Left renal cortex interstitium (tissue), 4 donors: ENCODE measurements around the gene MAMSTR. TPM values are rescaled to one million over a fixed set of nuclear protein-coding genes. Genes with fewer than 3 reads are reported as not detected.
"Not testable (repeated sequence)": the region's sequence is repeated elsewhere in the genome, so short reads cannot be mapped to it uniquely, and the experiment has no call there.

Experiments
- DNase-seq, 4 donors: peaks; one replicate each; pipeline ENCODE4 v3.0.0-alpha.2; 2013; ENCODE audit warnings: low read depth in 4 of 4, low spot score in 2 of 4, missing footprints in 1 of 4
- polyA plus RNA-seq, 4 donors: library from polyadenylated mRNA; unstranded; fragments of 120-200 nt; gene quantifications; one replicate each; pipeline ENCODE4 v1.2.1, GENCODE V29; 2013; ENCODE audit not compliant: insufficient read length in 4 of 4

The MAMSTR gene
- polyA plus RNA-seq = 1 to 10 TPM; 5.0 to 9.6 (median 6.7) TPM

GRCh38 chr19:48719263-48720171 is at the start of gene MAMSTR:
MAMSTR (minus strand) TSS chr19:48719725; CDS start chr19:48719031, 694 bp downstream.
- no peak for DNase-seq

GRCh38 chr19:48768994-48769713 is 49.6 kb upstream of the MAMSTR start:
- DNase-seq = no peak

- not testable (repeated sequence) for DNase-seq
Observed at GRCh38 chr19:48768171-48768753, 48.7 kb upstream of the MAMSTR start.

- DNase-seq = not testable (repeated sequence)
Observed at GRCh38 chr19:48765816-48766215, 46.3 kb upstream of the MAMSTR start.

- DNase-seq = no peak
Observed at GRCh38 chr19:48760504-48761205, 41.1 kb upstream of the MAMSTR start.

GRCh38 chr19:48757741-48758144 is 38.2 kb upstream of the MAMSTR start:
- DNase-seq = no peak

GRCh38 chr19:48757089-48757675 is 37.7 kb upstream of the MAMSTR start:
- DNase-seq = no peak

- no peak for DNase-seq
Observed at GRCh38 chr19:48756686-48757085, 37.2 kb upstream of the MAMSTR start.

GRCh38 chr19:48756212-48756611 is 36.7 kb upstream of the MAMSTR start:
- no peak for DNase-seq

- no peak for DNase-seq
Observed at GRCh38 chr19:48755787-48756186, 36.3 kb upstream of the MAMSTR start.

GRCh38 chr19:48755084-48755641 is 35.6 kb upstream of the MAMSTR start, which contains the start of gene FGF21:
FGF21 (plus strand) TSS chr19:48755524; CDS start chr19:48756237, 713 bp downstream.
- DNase-seq = no peak

GRCh38 chr19:48752496-48753365 is 33.2 kb upstream of the MAMSTR start, which contains the start of gene FUT1:
FUT1 (minus strand) TSS chr19:48752641; CDS start chr19:48751281, 1,360 bp downstream.
- no peak for DNase-seq

GRCh38 chr19:48751845-48752495 is 32.4 kb upstream of the MAMSTR start:
- no peak for DNase-seq

- DNase-seq = no peak
Observed at GRCh38 chr19:48750771-48751504, 31.4 kb upstream of the MAMSTR start.

GRCh38 chr19:48750351-48750750 is 30.8 kb upstream of the MAMSTR start:
- DNase-seq = no peak

- no peak for DNase-seq
Observed at GRCh38 chr19:48749571-48750198, 30.2 kb upstream of the MAMSTR start.
